GM12878 (cell line): ENCODE data around the gene SERBP1. TPM values are rescaled to one million over a fixed set of nuclear protein-coding genes. Genes with fewer than 3 reads are reported as not detected.
A peak's percentile ranks its signal among the peaks of the same experiment; 100 is the strongest.

Experiments
- BACH1 ChIP-seq: fragments of 450-650 bp; IDR thresholded peaks from 2 replicates; pipeline ENCODE4 v1.6.1; 2017; ENCODE audit warnings: mild to moderate bottlenecking, borderline replicate concordance
- CHD2 ChIP-seq: IDR thresholded peaks from 2 replicates; pipeline ENCODE4 v1.6.1; 2011; ENCODE audit warnings: low read depth, low read length, improper control_type of control experiment, borderline replicate concordance
- E4F1 ChIP-seq: fragments of 450-650 bp; IDR thresholded peaks from 2 replicates; pipeline ENCODE4 v1.6.1; 2018; ENCODE audit warnings: borderline replicate concordance, mild to moderate bottlenecking; ENCODE audit not compliant: partially characterized antibody
- FOXM1 ChIP-seq: IDR thresholded peaks from 2 replicates; pipeline ENCODE4 v1.6.1; 2012; ENCODE audit warnings: low read depth, mild to moderate bottlenecking, inconsistent platforms, low read length, moderate library complexity
- HCFC1 ChIP-seq: fragments of 150-350 bp; IDR thresholded peaks from 2 replicates; pipeline ENCODE4 v1.6.1; 2014; ENCODE audit warnings: low read length
- IRF3 ChIP-seq: fragments of 450-650 bp; IDR thresholded peaks from 2 replicates; pipeline ENCODE4 v1.6.1; 2014; ENCODE audit warnings: mild to moderate bottlenecking
- IRF4 ChIP-seq: IDR thresholded peaks from 2 replicates; pipeline ENCODE4 v1.6.1; 2011; ENCODE audit warnings: low read depth, low read length
- JUND ChIP-seq: IDR thresholded peaks from 2 replicates; pipeline ENCODE4 v1.6.1; 2012; ENCODE audit warnings: low read depth, mild to moderate bottlenecking, low read length, improper control_type of control experiment, moderate library complexity
- MEF2B ChIP-seq: fragments of 450-650 bp; IDR thresholded peaks from 2 replicates; pipeline ENCODE4 v1.6.1; 2018; ENCODE audit warnings: mild to moderate bottlenecking, moderate library complexity; ENCODE audit not compliant: partially characterized antibody, poor library complexity, severe bottlenecking
- NBN ChIP-seq: fragments of 450-650 bp; IDR thresholded peaks from 2 replicates; pipeline ENCODE4 v1.6.1; 2016
- NFXL1 ChIP-seq: fragments of 450-650 bp; IDR thresholded peaks from 2 replicates; pipeline ENCODE4 v1.6.1; 2017; ENCODE audit warnings: antibody characterized with exemption, mild to moderate bottlenecking, borderline replicate concordance
- NR2C2 ChIP-seq: IDR thresholded peaks from 2 replicates; pipeline ENCODE4 v1.6.1; 2011; ENCODE audit warnings: borderline replicate concordance, low read depth; ENCODE audit not compliant: control insufficient read depth, insufficient read length
- NR2F1 ChIP-seq: fragments of 450-650 bp; conservative IDR thresholded peaks from 2 replicates; pipeline ENCODE4 v1.6.1; 2017; ENCODE audit warnings: mild to moderate bottlenecking
- POU2F2 ChIP-seq: IDR thresholded peaks from 3 replicates; pipeline ENCODE4 v1.6.1; 2011; ENCODE audit warnings: low read depth, mild to moderate bottlenecking, low read length, borderline replicate concordance
- RELA ChIP-seq: fragments of 450-650 bp; IDR thresholded peaks from 2 replicates; pipeline ENCODE4 v1.8.0; 2014; ENCODE audit warnings: borderline replicate concordance; ENCODE audit not compliant: partially characterized antibody
- RUNX3 ChIP-seq: IDR thresholded peaks from 2 replicates; pipeline ENCODE4 v1.6.1; 2012; ENCODE audit warnings: low read length, inconsistent platforms
- SKIL ChIP-seq: fragments of 450-650 bp; IDR thresholded peaks from 2 replicates; pipeline ENCODE4 v1.6.1; 2017; ENCODE audit warnings: mild to moderate bottlenecking, low read depth, inconsistent platforms; ENCODE audit not compliant: poor library complexity, severe bottlenecking
- SMARCA5 ChIP-seq: fragments of 450-650 bp; IDR thresholded peaks from 2 replicates; pipeline ENCODE4 v1.6.1; 2017; ENCODE audit warnings: mild to moderate bottlenecking
- polyA plus RNA-seq, 11 experiments: library from polyadenylated mRNA; depleted of rRNA in 4 of 11; unstranded in 6 of 11; stranded (reverse) in 5 of 11; fragments of >200 nt; fragmentation: Nextera tagmentation in 4 of 11; fragmentation: Illumina TruSeq in 1 of 11; extraction: Ambion mirVana in 4 of 11; extraction: Trizol in 1 of 11; gene quantifications; 1 replicate in 1 of 11; 2 replicates in 10 of 11; pipeline versions ENCODE4 v1.2.1 to v1.2.3, GENCODE V29; 2011 to 2016; ENCODE audit warnings: inconsistent platforms in 2 of 11, missing spikeins in 2 of 11, low read depth in 1 of 11
- total RNA-seq, 4 experiments: library from RNA; depleted of rRNA in 3 of 4; stranded (reverse); fragments of >200 nt in 3 of 4; fragmentation: Illumina TruSeq in 1 of 4; extraction: Trizol in 1 of 4; gene quantifications; 2 replicates each; pipeline versions ENCODE4 v1.2.1 to v1.2.3, GENCODE V29; 2013 to 2021
- TF ChIP-seq, protein P1 (sequence below), 3 experiments: IDR thresholded peaks in 2 of 3; conservative IDR thresholded peaks in 1 of 3; 2 replicates each; pipeline ENCODE4 v1.5.1; 2011; ENCODE audit warnings: low read depth in 3 of 3, low read length in 3 of 3, mild to moderate bottlenecking in 3 of 3, control low read depth in 2 of 3, moderate library complexity in 2 of 3, inconsistent platforms in 1 of 3, mixed read lengths in 1 of 3; ENCODE audit not compliant: control insufficient read depth in 2 of 3, insufficient read depth in 1 of 3; ENCODE audit errors: extremely low read depth in 1 of 3
- TF ChIP-seq, protein P2 (sequence below): IDR thresholded peaks from 2 replicates; pipeline ENCODE4 v1.6.1; 2011; ENCODE audit warnings: low read depth, low read length, improper control_type of control experiment, borderline replicate concordance

SERBP1 gene
- total and polyA plus RNA-seq, 10 of the 15 experiments (the other 5 are each of a cell fraction or from before 2014, with no cell fraction given), result 76.7 to 509 (median 384) TPM

- peak; percentile 78 for TF ChIP-seq SKIL
- peak; percentile 52; the same call in 1 of the 2 replicates for TF ChIP-seq RUNX3
- no peak for TF ChIP-seq JUND
- TF ChIP-seq MEF2B, result peak; percentile 38
- TF ChIP-seq NFXL1, result no peak
- TF ChIP-seq E4F1, result peak; percentile 16
- peak; percentile 83 for TF ChIP-seq NR2F1
- TF ChIP-seq FOXM1, result peak; percentile 17; the same call in 1 of the 2 replicates
- peak; percentile 47; the same call in 1 of the 2 replicates for TF ChIP-seq BACH1
- TF ChIP-seq IRF3, result 0 out of 2 replicates have a peak, but pooled peaks have one; percentile 14
- no peak for TF ChIP-seq NR2C2
- TF ChIP-seq POU2F2, result peak; percentile 47; the same call in 1 of the 3 replicates
- TF ChIP-seq, protein P1, sequence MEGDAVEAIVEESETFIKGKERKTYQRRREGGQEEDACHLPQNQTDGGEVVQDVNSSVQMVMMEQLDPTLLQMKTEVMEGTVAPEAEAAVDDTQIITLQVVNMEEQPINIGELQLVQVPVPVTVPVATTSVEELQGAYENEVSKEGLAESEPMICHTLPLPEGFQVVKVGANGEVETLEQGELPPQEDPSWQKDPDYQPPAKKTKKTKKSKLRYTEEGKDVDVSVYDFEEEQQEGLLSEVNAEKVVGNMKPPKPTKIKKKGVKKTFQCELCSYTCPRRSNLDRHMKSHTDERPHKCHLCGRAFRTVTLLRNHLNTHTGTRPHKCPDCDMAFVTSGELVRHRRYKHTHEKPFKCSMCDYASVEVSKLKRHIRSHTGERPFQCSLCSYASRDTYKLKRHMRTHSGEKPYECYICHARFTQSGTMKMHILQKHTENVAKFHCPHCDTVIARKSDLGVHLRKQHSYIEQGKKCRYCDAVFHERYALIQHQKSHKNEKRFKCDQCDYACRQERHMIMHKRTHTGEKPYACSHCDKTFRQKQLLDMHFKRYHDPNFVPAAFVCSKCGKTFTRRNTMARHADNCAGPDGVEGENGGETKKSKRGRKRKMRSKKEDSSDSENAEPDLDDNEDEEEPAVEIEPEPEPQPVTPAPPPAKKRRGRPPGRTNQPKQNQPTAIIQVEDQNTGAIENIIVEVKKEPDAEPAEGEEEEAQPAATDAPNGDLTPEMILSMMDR (IDR thresholded peaks at IDR 0.05 in 2 of 3, conservative IDR thresholded peaks at IDR 0.05 in 1 of 3; ENCODE audit: control insufficient read depth in 2 of 3, extremely low read depth in 1 of 3, insufficient read depth in 1 of 3, low read depth in 3 of 3, low read length in 3 of 3), result no peak
- peak; percentile 72 for TF ChIP-seq RELA
- TF ChIP-seq SMARCA5, result peak; percentile 75; the same call in 1 of the 2 replicates
- no peak for TF ChIP-seq IRF4
- peak; percentile 93 for TF ChIP-seq HCFC1
- TF ChIP-seq CHD2, result peak; percentile 96
- TF ChIP-seq, protein P2, sequence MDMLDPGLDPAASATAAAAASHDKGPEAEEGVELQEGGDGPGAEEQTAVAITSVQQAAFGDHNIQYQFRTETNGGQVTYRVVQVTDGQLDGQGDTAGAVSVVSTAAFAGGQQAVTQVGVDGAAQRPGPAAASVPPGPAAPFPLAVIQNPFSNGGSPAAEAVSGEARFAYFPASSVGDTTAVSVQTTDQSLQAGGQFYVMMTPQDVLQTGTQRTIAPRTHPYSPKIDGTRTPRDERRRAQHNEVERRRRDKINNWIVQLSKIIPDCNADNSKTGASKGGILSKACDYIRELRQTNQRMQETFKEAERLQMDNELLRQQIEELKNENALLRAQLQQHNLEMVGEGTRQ, result peak; percentile 17; the same call in 1 of the 2 replicates
- TF ChIP-seq NBN, result peak; percentile 90; the same call in 1 of the 2 replicates
Measured at GRCh38 chr1:67430358-67431155, at the start of gene SERBP1 (continued).
